ENCODE measurements around the gene NCAM1.

Gene NCAM1

DNA sequence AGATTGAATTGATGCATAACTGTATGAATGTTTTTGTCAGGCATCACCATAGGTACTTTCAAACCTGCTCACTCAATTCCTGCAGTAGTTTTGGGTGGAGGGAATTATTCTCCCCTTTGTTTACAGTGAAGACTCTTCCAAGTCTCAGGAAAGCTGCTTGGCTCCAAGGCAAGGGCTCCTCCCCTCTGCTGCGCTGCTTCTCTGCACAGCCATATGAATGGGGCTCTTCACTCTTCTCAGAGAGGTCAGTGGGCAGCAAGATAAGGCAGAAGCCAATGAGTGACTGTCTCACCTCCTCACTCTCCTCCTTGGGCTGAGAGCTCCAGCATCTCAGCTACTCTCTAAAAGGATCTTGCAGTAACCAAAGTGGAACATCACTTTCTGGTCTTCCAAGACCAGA lies 187.4 kb downstream of the NCAM1 start:
- TF ChIP-seq EZH2phosphoT487 (IDR thresholded peaks at IDR 0.05; ENCODE audit: low read length) (no peak), EZH2 (optimal IDR thresholded peaks at IDR 0.05; ENCODE audit: low read depth, low read length) (no peak)
- TF ChIP-seq, protein P1, sequence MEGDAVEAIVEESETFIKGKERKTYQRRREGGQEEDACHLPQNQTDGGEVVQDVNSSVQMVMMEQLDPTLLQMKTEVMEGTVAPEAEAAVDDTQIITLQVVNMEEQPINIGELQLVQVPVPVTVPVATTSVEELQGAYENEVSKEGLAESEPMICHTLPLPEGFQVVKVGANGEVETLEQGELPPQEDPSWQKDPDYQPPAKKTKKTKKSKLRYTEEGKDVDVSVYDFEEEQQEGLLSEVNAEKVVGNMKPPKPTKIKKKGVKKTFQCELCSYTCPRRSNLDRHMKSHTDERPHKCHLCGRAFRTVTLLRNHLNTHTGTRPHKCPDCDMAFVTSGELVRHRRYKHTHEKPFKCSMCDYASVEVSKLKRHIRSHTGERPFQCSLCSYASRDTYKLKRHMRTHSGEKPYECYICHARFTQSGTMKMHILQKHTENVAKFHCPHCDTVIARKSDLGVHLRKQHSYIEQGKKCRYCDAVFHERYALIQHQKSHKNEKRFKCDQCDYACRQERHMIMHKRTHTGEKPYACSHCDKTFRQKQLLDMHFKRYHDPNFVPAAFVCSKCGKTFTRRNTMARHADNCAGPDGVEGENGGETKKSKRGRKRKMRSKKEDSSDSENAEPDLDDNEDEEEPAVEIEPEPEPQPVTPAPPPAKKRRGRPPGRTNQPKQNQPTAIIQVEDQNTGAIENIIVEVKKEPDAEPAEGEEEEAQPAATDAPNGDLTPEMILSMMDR (IDR thresholded peaks at IDR 0.05; ENCODE audit: low read length), result no peak
- Histone ChIP-seq H3K79me2 (ENCODE audit: low read length) (no peaks in the 10 kb centered on the region), H3K9me3 (replicated peaks; ENCODE audit: insufficient read depth, low read length) (no peaks in the 10 kb centered on the region), H3K9ac (ENCODE audit: low read length) (no peak overlapping the region), H3K9me2 (replicated peaks; ENCODE audit: insufficient read depth, low read length) (no peaks in the 10 kb centered on the region), H3K4me2 (ENCODE audit: low read depth, low read length) (no peak overlapping the region), H3F3A (ENCODE audit: insufficient read depth, low read length) (no peaks in the 10 kb centered on the region), H3K4me3 (ENCODE audit: low read length) (no peak overlapping the region), H4K20me1 (ENCODE audit: insufficient read depth, low read length) (no peaks in the 10 kb centered on the region), H3K27ac (ENCODE audit: low read length) (no peak overlapping the region), H3K27me3 (replicated peaks; ENCODE audit: insufficient read depth, low read length) (no peaks in the 10 kb centered on the region), H3K36me3 (replicated peaks; ENCODE audit: insufficient read depth, low read length) (no peaks in the 10 kb centered on the region), H2AFZ (ENCODE audit: low read length) (no peak overlapping the region), H3K4me1 (ENCODE audit: low read length) (no peaks in the 10 kb centered on the region)
- no peak for DNase-seq

DNA sequence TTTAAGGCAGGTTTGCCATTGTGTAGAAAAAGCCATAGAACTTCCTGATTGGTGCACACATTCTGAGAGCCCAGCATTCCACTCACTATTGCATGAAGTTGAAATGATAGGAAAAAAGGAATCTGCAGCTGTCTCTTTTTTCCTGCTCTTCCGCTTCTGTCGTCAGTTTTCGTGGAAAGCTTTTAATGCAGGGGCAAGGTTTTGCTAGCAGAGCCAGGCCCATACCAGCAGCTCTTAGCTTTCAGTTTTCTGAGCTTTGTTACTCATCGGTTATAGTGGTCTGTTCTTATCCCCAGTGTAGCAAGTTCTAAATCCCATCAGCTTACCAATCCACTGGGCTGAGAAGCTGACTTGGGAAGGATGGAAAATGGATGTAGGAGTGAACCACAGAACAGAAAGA lies 190.3 kb downstream of the NCAM1 start:
- no peaks in the 10 kb centered on the region for H3K4me1 ChIP-seq (ENCODE audit: low read length)
- no peak overlapping the region for H3K4me2 ChIP-seq (ENCODE audit: low read depth, low read length)
- no peaks in the 10 kb centered on the region for H3F3A ChIP-seq (ENCODE audit: insufficient read depth, low read length)
- H3K9me2 ChIP-seq (replicated peaks; ENCODE audit: insufficient read depth, low read length), result no peaks in the 10 kb centered on the region
- no peak overlapping the region for H3K27ac ChIP-seq (ENCODE audit: low read length)
- no peaks in the 10 kb centered on the region for H3K27me3 ChIP-seq (replicated peaks; ENCODE audit: insufficient read depth, low read length)
- no peak for DNase-seq
- H3K4me3 ChIP-seq (ENCODE audit: low read length), result no peak overlapping the region
- H3K9ac ChIP-seq (ENCODE audit: low read length), result no peak overlapping the region
- H4K20me1 ChIP-seq (ENCODE audit: insufficient read depth, low read length), result no peaks in the 10 kb centered on the region
- H3K36me3 ChIP-seq (replicated peaks; ENCODE audit: insufficient read depth, low read length), result no peaks in the 10 kb centered on the region
- no peaks in the 10 kb centered on the region for H3K79me2 ChIP-seq (ENCODE audit: low read length)
- H3K9me3 ChIP-seq (replicated peaks; ENCODE audit: insufficient read depth, low read length), result no peaks in the 10 kb centered on the region
- no peak for TF ChIP-seq EZH2phosphoT487 (IDR thresholded peaks at IDR 0.05; ENCODE audit: low read length)
- TF ChIP-seq EZH2 (optimal IDR thresholded peaks at IDR 0.05; ENCODE audit: low read depth, low read length), result no peak
- TF ChIP-seq, protein P1 (IDR thresholded peaks at IDR 0.05; ENCODE audit: low read length), result no peak
- H2AFZ ChIP-seq (ENCODE audit: low read length), result no peak overlapping the region

DNA sequence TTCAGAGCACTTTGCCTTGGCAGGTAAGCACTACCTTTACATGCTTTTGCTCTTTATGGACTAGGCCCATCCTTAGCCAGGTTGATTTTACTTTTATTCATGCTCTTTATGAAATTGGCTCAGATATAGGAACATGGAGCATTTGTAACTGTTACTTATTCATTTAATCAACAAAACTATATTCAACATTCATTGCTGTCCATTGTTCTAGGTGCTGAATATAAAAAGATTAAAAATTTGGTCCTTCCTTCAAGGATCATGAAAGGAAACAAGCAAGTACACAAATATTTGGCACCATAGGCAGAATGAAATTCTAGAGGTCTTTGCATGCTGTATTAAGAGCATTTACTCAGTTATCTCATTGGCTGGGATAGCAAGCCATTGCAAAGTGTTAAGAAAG lies 191.3 kb downstream of the NCAM1 start:
- H2AFZ ChIP-seq (ENCODE audit: low read length), result no peak overlapping the region
- H3K4me2 ChIP-seq (ENCODE audit: low read depth, low read length), result no peak overlapping the region
- no peaks in the 10 kb centered on the region for H4K20me1 ChIP-seq (ENCODE audit: insufficient read depth, low read length)
- H3K9me2 ChIP-seq (replicated peaks; ENCODE audit: insufficient read depth, low read length), result no peaks in the 10 kb centered on the region
- no peaks in the 10 kb centered on the region for H3F3A ChIP-seq (ENCODE audit: insufficient read depth, low read length)
- no peaks in the 10 kb centered on the region for H3K9me3 ChIP-seq (replicated peaks; ENCODE audit: insufficient read depth, low read length)
- H3K27me3 ChIP-seq (replicated peaks; ENCODE audit: insufficient read depth, low read length), result no peaks in the 10 kb centered on the region
- no peaks in the 10 kb centered on the region for H3K36me3 ChIP-seq (replicated peaks; ENCODE audit: insufficient read depth, low read length)
- no peak overlapping the region for H3K27ac ChIP-seq (ENCODE audit: low read length)
- no peak for TF ChIP-seq EZH2 (optimal IDR thresholded peaks at IDR 0.05; ENCODE audit: low read depth, low read length)
- no peak for TF ChIP-seq EZH2phosphoT487 (IDR thresholded peaks at IDR 0.05; ENCODE audit: low read length)
- TF ChIP-seq, protein P1 (IDR thresholded peaks at IDR 0.05; ENCODE audit: low read length), result no peak
- no peaks in the 10 kb centered on the region for H3K4me1 ChIP-seq (ENCODE audit: low read length)
- H3K4me3 ChIP-seq (ENCODE audit: low read length), result no peak overlapping the region
- H3K79me2 ChIP-seq (ENCODE audit: low read length), result no peaks in the 10 kb centered on the region
- no peak for DNase-seq
- H3K9ac ChIP-seq (ENCODE audit: low read length), result no peak overlapping the region
